Measurements from ENCODE around the gene STRBP.
"Not testable (repeated sequence)": the region's sequence is repeated elsewhere in the genome, so short reads cannot be mapped to it uniquely, and the experiment has no call there.

STRBP gene

GRCh38 chr9:123282362-123283047, 14.1 kb upstream of the STRBP start:
- DNase-seq = no peak

GRCh38 chr9:123281659-123282350, 13.4 kb upstream of the STRBP start:
- no peak for DNase-seq

- not testable (repeated sequence) for DNase-seq
Observed at GRCh38 chr9:123278879-123279493, 10.6 kb upstream of the STRBP start.

GRCh38 chr9:123278361-123278760, 10.0 kb upstream of the STRBP start:
- no peak for DNase-seq

GRCh38 chr9:123276551-123276950, 8.2 kb upstream of the STRBP start:
- DNase-seq = no peak

- DNase-seq = not testable (repeated sequence)
Observed at GRCh38 chr9:123271133-123271532, 2.7 kb upstream of the STRBP start.

GRCh38 chr9:123269281-123269680, 895 bp upstream of the STRBP start:
- DNase-seq = no peak

GRCh38 chr9:123268199-123268464, 254 bp downstream of the STRBP start:
- peak; percentile 26 for DNase-seq

GRCh38 chr9:123267481-123268198, 746 bp downstream of the STRBP start:
- DNase-seq = no peak

GRCh38 chr9:123266655-123267399, 1.6 kb downstream of the STRBP start:
- no peak for DNase-seq

GRCh38 chr9:123265833-123266232, 2.6 kb downstream of the STRBP start:
- no peak for DNase-seq

- DNase-seq = no peak
Observed at GRCh38 chr9:123263227-123263626, 5.2 kb downstream of the STRBP start.

GRCh38 chr9:123262338-123262737, 6.0 kb downstream of the STRBP start:
- no peak for DNase-seq

- no peak for DNase-seq
Observed at GRCh38 chr9:123261006-123261677, 7.2 kb downstream of the STRBP start.

- DNase-seq = no peak
Observed at GRCh38 chr9:123260340-123260739, 8.0 kb downstream of the STRBP start.

- DNase-seq = no peak
Observed at GRCh38 chr9:123257276-123257675, 11.1 kb downstream of the STRBP start.

- no peak for DNase-seq
Observed at GRCh38 chr9:123255718-123256117, 12.7 kb downstream of the STRBP start.

GRCh38 chr9:123253204-123253603, 15.2 kb downstream of the STRBP start:
- no peak for DNase-seq

- DNase-seq = no peak
Observed at GRCh38 chr9:123251741-123252140, 16.6 kb downstream of the STRBP start.

- no peak for DNase-seq
Observed at GRCh38 chr9:123251324-123251723, 17.1 kb downstream of the STRBP start.

- no peak for DNase-seq
Observed at GRCh38 chr9:123250504-123250903, 17.9 kb downstream of the STRBP start.

GRCh38 chr9:123249162-123249561, 19.2 kb downstream of the STRBP start:
- DNase-seq = not testable (repeated sequence)

All from retina (tissue), 1 donor.